C4-2B (cell line): Measurements from ENCODE around the gene PRKCE.

Source experiments
- H3K27ac ChIP-seq: fragments of 450-650 bp; 2 replicates; pipeline ENCODE4 v1.5.1; 2017
- CTCF ChIP-seq: fragments of 450-650 bp; conservative IDR thresholded peaks from 2 replicates; pipeline ENCODE4 v1.5.1; 2017; ENCODE audit warnings: mild to moderate bottlenecking
- ZFX ChIP-seq: fragments of 450-650 bp; IDR thresholded peaks from 2 replicates; pipeline ENCODE4 v1.6.1; 2017

PRKCE gene

DNA sequence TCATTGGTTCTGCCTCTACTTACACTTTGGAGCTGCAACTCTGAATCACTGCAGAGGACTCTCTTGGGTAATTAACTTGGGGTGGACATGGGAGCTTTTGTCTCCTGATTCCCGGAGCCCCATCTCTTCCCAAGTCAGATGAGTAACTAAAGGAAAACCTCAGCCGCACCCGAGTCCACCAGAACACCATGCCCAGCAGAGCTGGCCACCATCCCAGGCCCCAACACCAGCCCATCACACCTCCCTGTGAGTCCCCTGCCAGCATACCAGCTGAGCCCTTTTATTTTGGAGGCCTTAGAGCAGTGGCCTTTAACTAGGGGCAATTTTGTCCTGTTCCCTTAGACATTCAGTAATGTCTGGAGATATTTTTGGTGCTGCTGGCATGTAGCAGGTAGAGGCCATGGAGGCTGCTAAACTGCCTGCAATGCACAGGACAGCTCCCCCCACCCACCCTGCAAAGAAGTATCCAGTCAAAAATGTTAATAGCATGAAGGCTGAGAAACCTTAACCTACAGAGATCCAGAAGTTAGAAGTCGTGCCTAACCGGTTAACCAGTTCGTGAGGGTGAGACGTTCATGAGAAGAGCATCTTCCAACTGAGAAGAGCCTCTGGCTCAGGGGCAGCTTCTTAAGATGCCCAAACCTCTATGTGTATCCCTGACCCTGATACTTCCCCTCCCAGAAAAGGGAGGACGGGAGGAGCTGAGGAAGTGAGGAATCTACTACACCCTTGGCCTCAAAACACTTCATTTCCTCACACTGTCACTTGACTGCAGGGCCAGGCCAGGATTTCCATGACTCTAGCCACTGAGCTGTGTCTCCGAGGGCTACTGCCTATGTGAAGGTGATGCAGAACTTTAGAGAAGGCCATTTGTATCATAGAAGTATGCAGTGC is 505.8 kb downstream of the PRKCE start:
- H3K27ac ChIP-seq, result no peak overlapping the region
- TF ChIP-seq ZFX (no peak), CTCF (no peak)

GRCh38 chr2:46157966-46158310 is 506.5 kb downstream of the PRKCE start:
- no peak overlapping the region for H3K27ac ChIP-seq
- TF ChIP-seq CTCF, result no peak
- TF ChIP-seq ZFX, result no peak

DNA sequence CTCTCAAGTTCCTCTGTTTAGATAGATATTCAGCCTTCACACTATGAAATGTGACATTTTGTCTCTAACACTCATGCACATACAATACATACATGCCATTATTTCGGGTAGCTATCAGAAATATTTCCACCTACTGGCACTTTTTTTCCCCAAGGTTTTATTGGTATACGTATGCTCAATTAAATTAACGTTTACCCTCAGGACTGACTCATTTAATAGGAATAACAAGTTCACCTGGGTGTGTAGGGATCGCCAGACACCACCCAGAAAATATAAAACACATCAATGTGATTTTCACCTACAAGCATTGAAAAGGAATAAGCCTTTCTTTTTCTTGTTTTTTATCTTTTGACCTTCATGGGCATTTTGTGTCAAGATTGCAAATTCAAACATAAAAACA is 507.2 kb downstream of the PRKCE start:
- no peak for TF ChIP-seq CTCF
- TF ChIP-seq ZFX, result no peak
- no peak overlapping the region for H3K27ac ChIP-seq

DNA sequence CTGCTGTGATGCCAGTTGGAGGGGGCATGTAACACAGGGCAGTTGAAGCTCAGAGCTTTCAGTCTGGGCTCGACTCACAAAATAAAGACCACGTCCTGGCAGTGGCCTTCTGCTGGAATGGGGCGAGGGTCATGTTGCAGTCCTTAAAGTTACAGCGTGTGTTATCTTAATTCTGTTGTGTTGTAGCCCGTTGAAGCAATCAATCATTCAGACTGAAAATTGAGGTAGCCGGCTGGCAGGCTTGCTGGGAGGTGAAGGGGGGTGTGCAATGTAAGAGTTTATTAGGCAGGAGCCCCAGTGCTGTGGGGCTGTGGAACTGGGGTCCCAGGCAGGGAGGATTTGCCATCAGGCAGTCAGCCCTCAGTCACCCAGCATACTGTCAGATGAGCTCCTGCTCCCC is 508.9 kb downstream of the PRKCE start:
- no peak overlapping the region for H3K27ac ChIP-seq
- TF ChIP-seq CTCF (no peak), ZFX (no peak)

DNA sequence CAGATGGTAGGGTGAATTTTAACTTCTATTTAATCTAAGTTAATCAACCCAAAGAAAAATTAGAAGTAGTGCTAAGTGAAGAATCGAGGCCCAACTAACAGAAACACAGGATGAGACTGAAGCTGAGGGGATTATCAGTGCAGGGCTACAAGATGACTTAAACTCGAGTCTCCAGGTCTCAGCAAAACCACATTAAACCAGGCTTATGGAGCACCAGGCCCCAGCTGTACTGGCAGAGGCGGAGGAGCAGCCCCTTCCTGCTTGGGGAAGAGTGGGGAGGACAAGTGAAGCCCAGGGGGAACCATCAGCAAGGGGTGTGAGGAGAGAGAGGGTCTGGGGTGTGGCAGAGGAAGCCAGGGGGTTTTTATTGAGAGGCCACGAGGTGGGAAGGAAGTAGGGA is 509.8 kb downstream of the PRKCE start:
- H3K27ac ChIP-seq, result no peak overlapping the region
- TF ChIP-seq ZFX, result no peak
- TF ChIP-seq CTCF, result no peak

- H3K27ac ChIP-seq, result no peak overlapping the region
- no peak for TF ChIP-seq CTCF
- TF ChIP-seq ZFX, result no peak
These were observed 510.4 kb downstream of the PRKCE start for GRCh38 chr2:46161911-46162310.

- TF ChIP-seq ZFX (no peak), CTCF (no peak)
- H3K27ac ChIP-seq, result no peak overlapping the region
These were observed 511.0 kb downstream of the PRKCE start for GRCh38 chr2:46162329-46163097.
